Umbilical cord (tissue), 2 donors: Measurements from ENCODE around the gene INAVA. TPM values are rescaled to one million over a fixed set of nuclear protein-coding genes. Genes with fewer than 3 reads are reported as not detected.
A peak's percentile ranks its signal among the peaks of the same experiment; 100 is the strongest.
"Not testable (repeated sequence)": the region's sequence is repeated elsewhere in the genome, so short reads cannot be mapped to it uniquely, and the experiment has no call there.

Source experiments
- DNase-seq: peaks from one replicate; pipeline ENCODE4 v3.0.0-alpha.2; 2015; ENCODE audit warnings: low spot score
- total RNA-seq: library from RNA; depleted of rRNA; stranded (reverse); fragments of >200 nt; gene quantifications from one replicate; pipeline ENCODE4 v1.2.3, GENCODE V29; 2014; ENCODE audit warnings: low replicate concordance; ENCODE audit not compliant: insufficient read depth

INAVA gene
- total RNA-seq, 1 donor from 2014 or later = 3.6 TPM

- no peak for DNase-seq
These were observed 23.3 kb downstream of the INAVA start for GRCh38 chr1:200918006-200918405.

DNA sequence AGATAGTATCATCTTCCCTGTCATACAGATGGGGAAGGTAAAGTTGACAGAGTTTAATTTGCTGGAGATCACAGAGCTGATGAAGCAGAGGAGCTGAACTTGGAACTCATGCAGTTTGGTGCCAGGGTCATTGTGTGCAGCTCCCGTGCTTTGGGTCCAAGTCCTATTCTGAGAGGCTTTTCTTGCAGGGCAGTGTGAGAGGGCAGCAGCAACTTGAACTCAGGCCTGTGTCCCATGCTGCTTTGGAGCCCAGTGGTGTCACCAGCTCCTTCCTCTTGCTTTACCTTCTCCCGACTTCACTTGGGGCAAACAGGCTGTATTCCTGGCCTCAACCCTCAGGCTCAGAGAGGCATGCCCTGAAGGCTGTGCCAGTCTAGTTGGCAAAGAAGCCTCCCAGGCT is 24.7 kb downstream of the INAVA start:
- DNase-seq = no peak

DNA sequence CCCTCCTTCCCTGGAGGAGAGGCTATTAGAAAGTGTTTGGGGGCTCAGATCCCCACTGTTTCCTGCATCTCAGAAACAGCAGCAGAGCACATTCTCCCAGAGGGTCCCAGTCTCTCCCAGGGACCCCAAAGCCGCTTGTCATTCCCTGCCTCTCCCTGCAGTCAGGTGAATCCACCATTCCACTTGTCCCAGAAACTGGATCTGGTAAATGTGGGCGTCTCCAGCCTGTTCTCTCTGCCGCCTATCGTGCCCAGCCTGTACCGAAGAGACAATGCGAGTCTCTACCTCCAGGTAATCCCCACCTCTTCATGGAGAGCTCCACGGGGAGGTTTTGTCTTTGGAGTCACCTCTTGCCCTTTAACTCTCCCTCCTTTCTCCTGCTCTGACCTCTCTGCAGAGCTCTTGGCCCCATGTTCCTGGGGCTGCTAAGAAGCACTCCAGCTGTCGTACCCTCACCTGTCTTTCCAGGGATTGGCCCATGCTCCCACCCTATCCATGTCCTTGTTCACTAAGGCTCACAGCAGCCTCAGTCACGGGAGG is 26.9 kb downstream of the INAVA start:
- no peak for DNase-seq

GRCh38 chr1:200922406-200922805 is 27.7 kb downstream of the INAVA start:
- no peak for DNase-seq

- peak; percentile 11 for DNase-seq
These were observed 28.9 kb downstream of the INAVA start for GRCh38 chr1:200923601-200924000.

DNA sequence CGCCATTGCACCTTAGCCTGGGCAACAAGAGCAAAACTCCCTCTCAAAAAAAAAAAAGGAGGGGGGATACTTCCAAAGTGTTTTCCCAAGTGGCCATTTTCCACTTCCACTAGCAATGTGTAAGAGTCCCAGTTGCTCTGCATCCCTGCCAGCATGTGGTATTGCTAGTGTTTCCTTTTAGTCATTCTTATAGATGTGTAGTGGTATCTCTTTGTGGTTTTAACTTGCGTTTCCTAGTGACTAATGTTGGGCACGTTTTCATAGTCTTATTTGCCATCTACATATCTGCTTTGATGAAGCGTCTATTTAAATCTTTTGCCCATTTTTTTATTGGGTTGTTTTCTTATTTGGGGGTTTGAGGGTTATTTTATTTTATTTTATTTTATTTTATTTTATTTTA is 31.1 kb downstream of the INAVA start:
- DNase-seq = no peak

- DNase-seq = no peak
These were observed 35.0 kb downstream of the INAVA start for GRCh38 chr1:200929530-200930278.

DNA sequence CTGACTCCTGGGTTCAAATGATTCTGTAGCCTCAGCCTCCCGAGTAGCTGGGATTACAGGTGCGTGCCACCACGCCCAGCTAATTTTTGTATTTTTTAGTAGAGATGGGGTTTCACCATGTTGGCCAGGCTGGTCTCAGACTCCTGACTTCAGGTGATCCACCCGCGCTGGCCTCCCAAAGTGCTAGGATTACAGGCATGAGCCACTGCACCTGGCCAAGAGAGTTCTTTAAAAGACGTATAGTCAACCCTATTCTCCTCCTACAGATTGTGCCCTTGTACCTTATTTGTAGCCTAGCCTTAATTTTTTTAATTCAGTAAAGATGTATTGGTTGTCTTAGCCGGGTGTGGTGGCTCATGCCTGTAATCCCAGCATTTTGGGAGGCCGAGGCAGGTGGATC is 35.6 kb downstream of the INAVA start:
- DNase-seq = not testable (repeated sequence)

DNA sequence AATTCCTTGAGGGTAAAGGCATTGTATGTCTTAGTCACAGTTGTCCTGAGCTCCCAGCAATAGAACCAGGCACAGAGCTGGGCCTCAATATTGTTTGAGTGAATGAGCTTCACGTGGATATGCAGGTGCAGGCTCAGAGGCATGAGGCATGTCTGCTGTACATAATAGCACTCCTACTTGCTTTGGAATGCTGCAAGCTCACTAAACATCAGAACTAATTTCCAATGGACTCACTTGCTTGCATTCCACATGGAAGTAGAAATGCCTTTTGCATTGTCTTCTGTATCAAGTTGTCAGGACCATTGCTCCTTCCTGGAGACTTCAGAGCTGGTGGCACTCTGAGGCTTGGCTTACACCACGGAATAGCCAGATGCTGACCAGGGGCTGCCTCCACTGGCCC is 37.1 kb downstream of the INAVA start:
- DNase-seq = no peak

DNA sequence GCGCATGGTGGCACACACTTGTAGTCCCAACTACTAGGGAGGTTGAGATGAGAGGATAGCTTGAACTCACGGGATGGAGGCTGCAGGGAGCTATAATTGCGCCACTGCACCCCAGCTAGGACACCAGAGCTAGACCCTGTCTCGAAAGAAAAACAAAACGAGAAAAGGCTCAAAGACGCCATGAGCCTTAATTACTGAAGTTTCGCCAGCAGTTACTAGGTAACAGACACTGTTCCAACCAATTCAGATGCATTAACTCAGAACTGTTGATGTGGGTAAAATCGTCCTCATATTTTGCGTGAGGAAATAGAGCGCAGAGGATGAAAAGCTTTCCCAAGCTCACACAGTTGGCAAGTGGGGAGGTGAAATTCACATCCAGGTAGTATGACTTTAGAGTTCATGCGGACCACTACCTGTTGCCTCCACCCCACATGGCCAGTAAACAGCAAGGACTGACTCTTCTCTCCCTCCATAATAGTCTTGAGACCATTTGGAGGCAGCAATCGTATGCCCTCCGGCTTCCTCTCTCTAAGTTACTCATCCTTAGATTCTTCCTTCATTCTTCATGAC is 40.1 kb downstream of the INAVA start:
- no peak for DNase-seq

GRCh38 chr1:200935286-200935962 is 40.7 kb downstream of the INAVA start:
- not testable (repeated sequence) for DNase-seq

- no peak for DNase-seq
These were observed 44.3 kb downstream of the INAVA start for GRCh38 chr1:200938955-200939354.

DNA sequence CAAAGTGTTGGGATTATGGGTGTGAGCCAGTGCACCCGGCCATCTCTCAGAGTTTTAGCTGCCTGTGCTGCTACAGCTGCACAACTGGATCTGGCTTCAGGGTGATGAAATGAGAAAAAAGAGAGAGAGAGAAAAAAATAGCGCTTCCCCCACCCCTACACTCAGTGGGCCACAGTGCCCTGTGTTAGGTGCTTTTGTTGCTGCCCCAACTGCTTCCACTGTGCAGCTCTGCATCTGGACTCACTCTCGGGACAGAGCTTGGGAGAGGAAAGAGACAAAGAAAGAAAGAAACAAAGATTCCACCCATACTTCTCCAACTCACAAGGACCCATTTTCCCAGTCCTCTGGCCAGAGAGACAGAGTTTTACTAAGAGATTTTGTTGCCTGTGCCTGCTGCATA is 50.4 kb downstream of the INAVA start:
- DNase-seq = peak; percentile 17

DNA sequence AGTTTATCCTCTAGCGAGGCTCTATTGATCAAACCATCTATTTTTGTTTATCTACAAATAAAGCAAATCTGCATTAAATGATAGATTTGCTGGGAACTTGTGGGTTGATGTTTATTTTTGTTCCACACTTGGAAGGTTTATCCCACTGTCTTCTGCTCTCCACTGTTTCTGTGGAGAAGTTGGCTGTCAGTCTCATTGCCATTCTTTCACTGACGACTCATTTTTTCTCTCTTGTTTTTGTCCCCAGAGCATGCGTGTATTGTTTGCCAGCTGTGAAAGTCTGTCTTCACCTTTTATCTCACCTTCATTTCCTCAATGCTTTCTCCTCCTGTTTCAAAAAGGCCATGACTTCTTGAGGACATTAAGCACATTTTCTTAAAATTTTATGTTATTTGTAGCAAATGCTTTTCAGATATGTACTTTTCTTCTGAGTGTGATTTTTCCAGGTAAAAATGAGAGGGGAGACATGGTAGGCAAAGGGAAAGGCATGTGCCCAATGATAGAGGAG is 52.4 kb downstream of the INAVA start:
- no peak for DNase-seq

- DNase-seq = no peak
These were observed 54.9 kb downstream of the INAVA start for GRCh38 chr1:200949626-200950025.

DNA sequence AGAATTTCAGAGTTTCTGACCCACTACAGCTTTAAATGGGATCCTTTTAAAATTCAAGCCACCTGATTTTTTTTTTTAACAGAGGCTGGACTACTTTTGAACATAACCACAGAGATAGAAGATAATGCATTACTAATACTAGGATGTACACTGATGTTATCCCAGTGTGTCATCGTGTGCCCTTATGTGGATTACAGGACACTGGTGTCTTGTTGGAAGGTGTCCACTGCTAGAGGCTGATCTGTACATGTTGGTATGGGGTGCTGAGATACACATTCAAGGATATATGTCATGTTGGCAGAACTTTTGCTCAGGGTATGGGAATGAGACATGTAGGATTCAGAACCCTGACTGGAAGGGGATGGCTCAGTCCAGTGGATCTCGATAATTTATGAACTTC is 56.3 kb downstream of the INAVA start:
- DNase-seq = peak; percentile 22

GRCh38 chr1:200954434-200954833 is 59.7 kb downstream of the INAVA start:
- DNase-seq = no peak

GRCh38 chr1:200958597-200958996 is 63.9 kb downstream of the INAVA start:
- DNase-seq = no peak

GRCh38 chr1:200959411-200959921 is 64.8 kb downstream of the INAVA start:
- DNase-seq = no peak

- no peak for DNase-seq
These were observed 65.7 kb downstream of the INAVA start for GRCh38 chr1:200960236-200960947.

- no peak for DNase-seq
These were observed 66.2 kb downstream of the INAVA start for GRCh38 chr1:200960948-200961340.

DNA sequence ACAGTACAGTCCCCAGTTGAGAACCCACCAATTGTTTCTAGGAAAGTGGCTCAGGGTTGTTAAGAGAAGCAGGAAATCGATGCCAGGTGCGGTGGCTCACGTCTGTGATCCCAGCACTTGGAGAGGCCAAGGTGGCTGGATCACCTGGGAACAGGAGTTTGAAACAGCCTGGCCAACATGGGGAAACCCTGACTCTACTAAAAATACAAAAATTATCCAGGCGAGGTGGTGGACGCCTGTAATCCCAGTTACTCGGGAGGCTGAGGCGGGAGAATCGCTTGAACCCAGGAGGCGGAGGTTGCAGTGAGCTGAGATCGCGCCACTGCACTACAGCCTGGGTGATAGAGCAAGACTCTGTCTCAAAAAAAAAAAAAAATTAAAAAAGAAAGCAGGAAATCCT is 67.5 kb downstream of the INAVA start:
- not testable (repeated sequence) for DNase-seq
